ENCODE results near the gene CRHR1. TPM values are rescaled to one million over a fixed set of nuclear protein-coding genes. Genes with fewer than 3 reads are reported as not detected.

Gene CRHR1
- total and polyA plus RNA-seq, 10 of the 15 experiments (the other 5 are each of a cell fraction or from before 2014, with no cell fraction given): 0.08 TPM; not detected in 9

- 13% methylated on average over 6 of the region's 6 CpGs for WGBS (ENCODE audit: insufficient coverage, insufficient replicate concordance, low lambda C conversion rate, missing lambda C conversion rate)
- intact Hi-C loops (cut with micrococcal nuclease; ENCODE audit: unreplicated experiment): no loop called here
- Histone ChIP-seq H3K4me2 (ENCODE audit: control insufficient read depth, insufficient read depth) (no peak overlapping the region), H4K20me1 (ENCODE audit: control insufficient read depth, insufficient read depth) (no peaks in the 10 kb centered on the region; the same call in 1 of the 2 replicates), H3K27me3 (replicated peaks in 1 of 2; ENCODE audit: control insufficient read depth in 2 of 2, insufficient read depth in 2 of 2, low read length in 1 of 2) (peaks cover 0 to 5% of the 10 kb centered on the region in 2 experiments; a peak in 3 of 4 replicates), H3K4me1 (ENCODE audit: control insufficient read depth, insufficient read depth, low read length) (no peaks in the 10 kb centered on the region), H3K36me3 (ENCODE audit: control insufficient read depth in 2 of 2, insufficient read depth in 2 of 2, low read length in 1 of 2) (no peaks in the 10 kb centered on the region), H3K9ac (ENCODE audit: control insufficient read depth, insufficient read depth, low read length) (no peak overlapping the region), H2AFZ (ENCODE audit: control insufficient read depth, low read depth, low read length) (no peak overlapping the region), H3K9me3 (replicated peaks; ENCODE audit: control insufficient read depth, insufficient read depth, low read length) (no peaks in the 10 kb centered on the region; the same call in 2 of the 3 replicates), H3K79me2 (ENCODE audit: control insufficient read depth, insufficient read depth, low read length) (no peaks in the 10 kb centered on the region), H3K4me3 (no peak overlapping the region), H3K27ac (ENCODE audit: control insufficient read depth, insufficient read depth) (no peak overlapping the region)
- in situ Hi-C loops (cut with MboI): no loop called here
- ChIA-PET CTCF (no interaction called here), SMC1A (ENCODE audit: uncharacterized antibody, unreplicated experiment) (no interaction called here), RAD21 (ENCODE audit: unreplicated experiment) (no interaction called here), POLR2A (no interaction called here)
- no peak for DNase-seq (ENCODE audit: low read depth, low spot score)
- no peak for FAIRE-seq
- BruUV-seq (replicated peaks): no TSS peak
- TF ChIP-seq TBL1XR1 (IDR thresholded peaks at IDR 0.05; ENCODE audit: low read depth, low read length) (no peak), POLR2A (IDR thresholded peaks at IDR 0.05; ENCODE audit: low read depth, low read length) (no peak), FOS (IDR thresholded peaks at IDR 0.05; ENCODE audit: borderline replicate concordance, extremely low read depth, insufficient read length) (no peak), CREM (IDR thresholded peaks at IDR 0.05; ENCODE audit: low read depth) (no peak), KLF5 (IDR thresholded peaks at IDR 0.05; ENCODE audit: partially characterized antibody) (no peak), TCF12 (IDR thresholded peaks at IDR 0.05; ENCODE audit: low read depth, low read length) (no peak), HDGF (IDR thresholded peaks at IDR 0.05) (no peak), CHD4 (IDR thresholded peaks at IDR 0.05) (no peak), ZBTB40 (IDR thresholded peaks at IDR 0.05; ENCODE audit: borderline replicate concordance) (no peak), PBX3 (IDR thresholded peaks at IDR 0.05; ENCODE audit: insufficient replicate concordance, low read depth, low read length) (no peak), ZBTB11 (CRISPR knock-in tag; IDR thresholded peaks at IDR 0.05) (no peak), RUNX3 (IDR thresholded peaks at IDR 0.05; ENCODE audit: low read length) (no peak), HSF1 (IDR thresholded peaks at IDR 0.05; ENCODE audit: low read depth, low read length) (no peak)
- ATAC-seq: no peak
Observed at GRCh38 chr17:45863857-45864654, 79.9 kb downstream of the CRHR1 start.

All from GM12878 (cell line).